HL-60 (cell line): ENCODE measurements around the gene HADH.

Source experiments
- CTCF ChIP-seq: IDR thresholded peaks from one replicate; pipeline ENCODE4 v1.5.1; 2011; ENCODE audit warnings: low read length, control low read depth, inconsistent platforms; ENCODE audit not compliant: insufficient read depth
- GABPA ChIP-seq: IDR thresholded peaks from 2 replicates; pipeline ENCODE4 v1.6.1; 2012; ENCODE audit warnings: low read depth
- POLR2AphosphoS5 ChIP-seq: IDR thresholded peaks from 2 replicates; pipeline ENCODE4 v1.6.1; 2012; ENCODE audit warnings: low read depth
- REST ChIP-seq: IDR thresholded peaks from 2 replicates; pipeline ENCODE4 v1.6.1; 2012; ENCODE audit warnings: low read depth; ENCODE audit not compliant: insufficient replicate concordance

- no peak for TF ChIP-seq CTCF
- TF ChIP-seq REST: no peak
- TF ChIP-seq POLR2AphosphoS5: no peak
- TF ChIP-seq GABPA: no peak
Observed at GRCh38 chr4:108051343-108051742, 61.7 kb downstream of the HADH start.
